Loucy (cell line): Measurements from ENCODE around the gene PDE2A.

Experiments used
- H2AFZ ChIP-seq: fragments of 200-600 bp; sonication (generic); 2 replicates; pipeline ENCODE4 v1.6.0; 2016; ENCODE audit warnings: antibody characterized with exemption, mild to moderate bottlenecking, low read length, moderate library complexity
- H3F3A ChIP-seq: fragments of 200-600 bp; 2 replicates; pipeline ENCODE4 v1.6.0; 2016; ENCODE audit warnings: antibody characterized with exemption, low read depth, mild to moderate bottlenecking
- H3K27me3 ChIP-seq: fragments of 200-600 bp; sonication (generic); 2 replicates; pipeline ENCODE4 v1.6.1; 2014; ENCODE audit warnings: low read length, mild to moderate bottlenecking; ENCODE audit not compliant: insufficient read depth, poor library complexity, severe bottlenecking
- H3K36me3 ChIP-seq: fragments of 200-600 bp; sonication (generic); 2 replicates; pipeline ENCODE4 v1.6.1; 2016; ENCODE audit warnings: low read length; ENCODE audit not compliant: insufficient read depth
- H3K4me1 ChIP-seq: fragments of 200-600 bp; sonication (generic); 2 replicates; pipeline ENCODE4 v1.5.1; 2014; ENCODE audit warnings: low read length, mild to moderate bottlenecking; ENCODE audit not compliant: insufficient read depth, poor library complexity, severe bottlenecking
- H3K4me2 ChIP-seq: fragments of 200-600 bp; sonication (generic); 2 replicates; pipeline ENCODE4 v1.6.0; 2014; ENCODE audit warnings: antibody characterized with exemption, low read length, low read depth, mild to moderate bottlenecking; ENCODE audit not compliant: poor library complexity, severe bottlenecking
- H3K4me3 ChIP-seq: fragments of 200-600 bp; sonication (generic); 2 replicates; pipeline ENCODE4 v1.5.1; 2014; ENCODE audit warnings: low read length, mild to moderate bottlenecking, mixed read lengths; ENCODE audit not compliant: poor library complexity, severe bottlenecking
- H3K79me2 ChIP-seq: fragments of 200-600 bp; sonication (generic); 2 replicates; pipeline ENCODE4 v1.6.1; 2014; ENCODE audit warnings: low read length; ENCODE audit not compliant: insufficient read depth
- H3K9ac ChIP-seq: fragments of 200-600 bp; sonication (generic); 2 replicates; pipeline ENCODE4 v1.6.0; 2014; ENCODE audit warnings: mild to moderate bottlenecking, low read depth, low read length, moderate library complexity; ENCODE audit not compliant: poor library complexity, severe bottlenecking
- H3K9me2 ChIP-seq: fragments of 200-600 bp; sonication (generic); replicated peaks from 2 replicates; pipeline ENCODE4 v1.6.1; 2016; ENCODE audit warnings: low read depth, low read length, mixed read lengths
- H3K9me3 ChIP-seq: fragments of 200-600 bp; sonication (generic); 2 replicates; pipeline ENCODE4 v1.6.1; 2014; ENCODE audit warnings: mild to moderate bottlenecking, antibody characterized with exemption, low read length, low read depth; ENCODE audit not compliant: insufficient read depth
- H4K20me1 ChIP-seq: fragments of 200-600 bp; sonication (generic); 2 replicates; pipeline ENCODE4 v1.6.0; 2014; ENCODE audit warnings: antibody characterized with exemption, low read length, mild to moderate bottlenecking; ENCODE audit not compliant: insufficient read depth, poor library complexity, severe bottlenecking
- CTCF ChIP-seq: fragments of 200-600 bp; sonication (generic); conservative IDR thresholded peaks from 2 replicates; pipeline ENCODE4 v1.5.1; 2014; ENCODE audit warnings: mild to moderate bottlenecking, antibody characterized with exemption, low read length
- EZH2phosphoT487 ChIP-seq: fragments of 200-600 bp; IDR thresholded peaks from 2 replicates; pipeline ENCODE4 v1.6.1; 2018; ENCODE audit warnings: antibody characterized with exemption, mild to moderate bottlenecking, moderate library complexity, borderline replicate concordance

The PDE2A gene

GRCh38 chr11:72589802-72590761 lies 84.1 kb downstream of the PDE2A start:
- Histone ChIP-seq H3K9me2 (no peaks in the 10 kb centered on the region), H4K20me1 (no peaks in the 10 kb centered on the region), H3K4me2 (no peak overlapping the region), H3K36me3 (no peaks in the 10 kb centered on the region), H2AFZ (no peak overlapping the region), H3K9me3 (no peaks in the 10 kb centered on the region), H3K79me2 (no peaks in the 10 kb centered on the region), H3F3A (no peaks in the 10 kb centered on the region), H3K4me1 (no peaks in the 10 kb centered on the region), H3K9ac (no peak overlapping the region), H3K4me3 (no peak overlapping the region), H3K27me3 (no peaks in the 10 kb centered on the region)
- TF ChIP-seq CTCF (peak; percentile 51), EZH2phosphoT487 (no peak)

GRCh38 chr11:72588421-72589410 lies 85.5 kb downstream of the PDE2A start:
- no peaks in the 10 kb centered on the region for H3K36me3 ChIP-seq
- H3K4me2 ChIP-seq: no peak overlapping the region
- H3K9me2 ChIP-seq: no peaks in the 10 kb centered on the region
- H3K9ac ChIP-seq: no peak overlapping the region
- no peaks in the 10 kb centered on the region for H3K79me2 ChIP-seq
- TF ChIP-seq CTCF (no peak), EZH2phosphoT487 (no peak)
- H3K9me3 ChIP-seq: no peaks in the 10 kb centered on the region
- no peaks in the 10 kb centered on the region for H3K27me3 ChIP-seq
- H3F3A ChIP-seq: no peaks in the 10 kb centered on the region
- H3K4me3 ChIP-seq: no peak overlapping the region
- H2AFZ ChIP-seq: no peak overlapping the region
- no peaks in the 10 kb centered on the region for H3K4me1 ChIP-seq
- H4K20me1 ChIP-seq: no peaks in the 10 kb centered on the region

GRCh38 chr11:72587696-72588095 lies 86.5 kb downstream of the PDE2A start:
- no peak overlapping the region for H3K4me3 ChIP-seq
- no peaks in the 10 kb centered on the region for H3F3A ChIP-seq
- no peaks in the 10 kb centered on the region for H3K36me3 ChIP-seq
- no peaks in the 10 kb centered on the region for H3K27me3 ChIP-seq
- no peaks in the 10 kb centered on the region for H3K9me3 ChIP-seq
- H3K9me2 ChIP-seq: no peaks in the 10 kb centered on the region
- no peak for TF ChIP-seq CTCF
- TF ChIP-seq EZH2phosphoT487: no peak
- H4K20me1 ChIP-seq: no peaks in the 10 kb centered on the region
- H3K79me2 ChIP-seq: no peaks in the 10 kb centered on the region
- no peak overlapping the region for H3K9ac ChIP-seq
- no peak overlapping the region for H2AFZ ChIP-seq
- no peaks in the 10 kb centered on the region for H3K4me1 ChIP-seq
- H3K4me2 ChIP-seq: no peak overlapping the region
